WTC11 (cell line): ENCODE data around the gene VEZT.
"Not testable (repeated sequence)": the region's sequence is repeated elsewhere in the genome, so short reads cannot be mapped to it uniquely, and the experiment has no call there.

ENCODE experiments used
- GABPB1 ChIP-seq: sonication (generic); formaldehyde crosslinking; IDR thresholded peaks from 2 replicates; pipeline ENCODE4 v1.8.1; 2023; ENCODE audit warnings: mild to moderate bottlenecking, missing genetic modification reagents
- KAT7 ChIP-seq: sonication (generic); formaldehyde crosslinking; IDR thresholded peaks from 2 replicates; pipeline ENCODE4 v1.8.1; 2023; ENCODE audit warnings: missing genetic modification reagents, mild to moderate bottlenecking, borderline replicate concordance
- NR2C2 ChIP-seq: sonication (generic); formaldehyde crosslinking; IDR thresholded peaks from 2 replicates; pipeline ENCODE4 v1.8.0; 2022; ENCODE audit warnings: mild to moderate bottlenecking, missing genetic modification reagents
- TF ChIP-seq, protein P1 (sequence below): fragments of 200-600 bp; IDR thresholded peaks from 2 replicates; pipeline ENCODE4 v1.8.0; 2022; ENCODE audit warnings: antibody characterized with exemption
- TF ChIP-seq, protein P2 (sequence below): sonication (generic); formaldehyde crosslinking; IDR thresholded peaks from 2 replicates; pipeline ENCODE4 v1.8.0; 2023; ENCODE audit warnings: missing genetic modification reagents, mild to moderate bottlenecking, borderline replicate concordance
- TF ChIP-seq, protein P3 (sequence below): sonication (generic); formaldehyde crosslinking; IDR thresholded peaks from 2 replicates; pipeline ENCODE4 v1.8.1; 2022; ENCODE audit warnings: mild to moderate bottlenecking, missing genetic modification reagents, moderate library complexity, borderline replicate concordance
- TF ChIP-seq, protein P4 (sequence below): sonication (generic); formaldehyde crosslinking; IDR thresholded peaks from 2 replicates; pipeline ENCODE4 v1.8.0; 2022; ENCODE audit warnings: mild to moderate bottlenecking, missing genetic modification reagents
- TF ChIP-seq, protein P5 (sequence below): sonication (generic); formaldehyde crosslinking; IDR thresholded peaks from 2 replicates; pipeline ENCODE4 v1.8.0; 2022; ENCODE audit warnings: mild to moderate bottlenecking, missing genetic modification reagents
- TF ChIP-seq, protein P6 (sequence below): sonication (generic); formaldehyde crosslinking; IDR thresholded peaks from 2 replicates; pipeline ENCODE4 v1.8.0; 2022; ENCODE audit warnings: mild to moderate bottlenecking, missing genetic modification reagents

DNA sequence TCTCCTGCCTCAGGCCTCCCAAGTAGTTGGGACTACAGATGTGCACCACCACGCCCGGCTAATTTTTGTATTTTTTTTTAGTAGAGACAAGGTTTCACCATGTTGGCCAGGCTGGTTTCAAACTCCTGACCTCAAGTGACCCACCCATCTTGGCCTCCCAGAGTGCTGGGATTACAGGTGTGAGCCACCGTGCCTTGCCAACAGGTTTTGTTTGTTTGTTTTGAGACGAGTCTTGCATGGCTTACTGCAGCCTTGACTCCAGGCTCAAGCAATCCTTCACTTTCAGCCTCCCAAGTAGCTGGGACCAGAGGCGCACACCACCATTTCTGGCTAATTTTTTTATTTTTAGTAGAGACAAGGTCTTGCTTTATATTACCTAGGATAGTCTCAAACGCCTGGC, 23.5 kb downstream of the VEZT start:
- TF ChIP-seq, protein P1, sequence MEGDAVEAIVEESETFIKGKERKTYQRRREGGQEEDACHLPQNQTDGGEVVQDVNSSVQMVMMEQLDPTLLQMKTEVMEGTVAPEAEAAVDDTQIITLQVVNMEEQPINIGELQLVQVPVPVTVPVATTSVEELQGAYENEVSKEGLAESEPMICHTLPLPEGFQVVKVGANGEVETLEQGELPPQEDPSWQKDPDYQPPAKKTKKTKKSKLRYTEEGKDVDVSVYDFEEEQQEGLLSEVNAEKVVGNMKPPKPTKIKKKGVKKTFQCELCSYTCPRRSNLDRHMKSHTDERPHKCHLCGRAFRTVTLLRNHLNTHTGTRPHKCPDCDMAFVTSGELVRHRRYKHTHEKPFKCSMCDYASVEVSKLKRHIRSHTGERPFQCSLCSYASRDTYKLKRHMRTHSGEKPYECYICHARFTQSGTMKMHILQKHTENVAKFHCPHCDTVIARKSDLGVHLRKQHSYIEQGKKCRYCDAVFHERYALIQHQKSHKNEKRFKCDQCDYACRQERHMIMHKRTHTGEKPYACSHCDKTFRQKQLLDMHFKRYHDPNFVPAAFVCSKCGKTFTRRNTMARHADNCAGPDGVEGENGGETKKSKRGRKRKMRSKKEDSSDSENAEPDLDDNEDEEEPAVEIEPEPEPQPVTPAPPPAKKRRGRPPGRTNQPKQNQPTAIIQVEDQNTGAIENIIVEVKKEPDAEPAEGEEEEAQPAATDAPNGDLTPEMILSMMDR, result not testable (repeated sequence)
- TF ChIP-seq, protein P2, sequence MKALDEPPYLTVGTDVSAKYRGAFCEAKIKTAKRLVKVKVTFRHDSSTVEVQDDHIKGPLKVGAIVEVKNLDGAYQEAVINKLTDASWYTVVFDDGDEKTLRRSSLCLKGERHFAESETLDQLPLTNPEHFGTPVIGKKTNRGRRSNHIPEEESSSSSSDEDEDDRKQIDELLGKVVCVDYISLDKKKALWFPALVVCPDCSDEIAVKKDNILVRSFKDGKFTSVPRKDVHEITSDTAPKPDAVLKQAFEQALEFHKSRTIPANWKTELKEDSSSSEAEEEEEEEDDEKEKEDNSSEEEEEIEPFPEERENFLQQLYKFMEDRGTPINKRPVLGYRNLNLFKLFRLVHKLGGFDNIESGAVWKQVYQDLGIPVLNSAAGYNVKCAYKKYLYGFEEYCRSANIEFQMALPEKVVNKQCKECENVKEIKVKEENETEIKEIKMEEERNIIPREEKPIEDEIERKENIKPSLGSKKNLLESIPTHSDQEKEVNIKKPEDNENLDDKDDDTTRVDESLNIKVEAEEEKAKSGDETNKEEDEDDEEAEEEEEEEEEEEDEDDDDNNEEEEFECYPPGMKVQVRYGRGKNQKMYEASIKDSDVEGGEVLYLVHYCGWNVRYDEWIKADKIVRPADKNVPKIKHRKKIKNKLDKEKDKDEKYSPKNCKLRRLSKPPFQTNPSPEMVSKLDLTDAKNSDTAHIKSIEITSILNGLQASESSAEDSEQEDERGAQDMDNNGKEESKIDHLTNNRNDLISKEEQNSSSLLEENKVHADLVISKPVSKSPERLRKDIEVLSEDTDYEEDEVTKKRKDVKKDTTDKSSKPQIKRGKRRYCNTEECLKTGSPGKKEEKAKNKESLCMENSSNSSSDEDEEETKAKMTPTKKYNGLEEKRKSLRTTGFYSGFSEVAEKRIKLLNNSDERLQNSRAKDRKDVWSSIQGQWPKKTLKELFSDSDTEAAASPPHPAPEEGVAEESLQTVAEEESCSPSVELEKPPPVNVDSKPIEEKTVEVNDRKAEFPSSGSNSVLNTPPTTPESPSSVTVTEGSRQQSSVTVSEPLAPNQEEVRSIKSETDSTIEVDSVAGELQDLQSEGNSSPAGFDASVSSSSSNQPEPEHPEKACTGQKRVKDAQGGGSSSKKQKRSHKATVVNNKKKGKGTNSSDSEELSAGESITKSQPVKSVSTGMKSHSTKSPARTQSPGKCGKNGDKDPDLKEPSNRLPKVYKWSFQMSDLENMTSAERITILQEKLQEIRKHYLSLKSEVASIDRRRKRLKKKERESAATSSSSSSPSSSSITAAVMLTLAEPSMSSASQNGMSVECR, result not testable (repeated sequence)
- TF ChIP-seq, protein P3, sequence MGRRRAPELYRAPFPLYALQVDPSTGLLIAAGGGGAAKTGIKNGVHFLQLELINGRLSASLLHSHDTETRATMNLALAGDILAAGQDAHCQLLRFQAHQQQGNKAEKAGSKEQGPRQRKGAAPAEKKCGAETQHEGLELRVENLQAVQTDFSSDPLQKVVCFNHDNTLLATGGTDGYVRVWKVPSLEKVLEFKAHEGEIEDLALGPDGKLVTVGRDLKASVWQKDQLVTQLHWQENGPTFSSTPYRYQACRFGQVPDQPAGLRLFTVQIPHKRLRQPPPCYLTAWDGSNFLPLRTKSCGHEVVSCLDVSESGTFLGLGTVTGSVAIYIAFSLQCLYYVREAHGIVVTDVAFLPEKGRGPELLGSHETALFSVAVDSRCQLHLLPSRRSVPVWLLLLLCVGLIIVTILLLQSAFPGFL (CRISPR knock-in tag), result not testable (repeated sequence)
- TF ChIP-seq, protein P4, sequence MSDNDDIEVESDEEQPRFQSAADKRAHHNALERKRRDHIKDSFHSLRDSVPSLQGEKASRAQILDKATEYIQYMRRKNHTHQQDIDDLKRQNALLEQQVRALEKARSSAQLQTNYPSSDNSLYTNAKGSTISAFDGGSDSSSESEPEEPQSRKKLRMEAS (CRISPR knock-in tag), result not testable (repeated sequence)
- not testable (repeated sequence) for TF ChIP-seq GABPB1 (CRISPR knock-in tag); NR2C2 (CRISPR knock-in tag); KAT7
- TF ChIP-seq, protein P5, sequence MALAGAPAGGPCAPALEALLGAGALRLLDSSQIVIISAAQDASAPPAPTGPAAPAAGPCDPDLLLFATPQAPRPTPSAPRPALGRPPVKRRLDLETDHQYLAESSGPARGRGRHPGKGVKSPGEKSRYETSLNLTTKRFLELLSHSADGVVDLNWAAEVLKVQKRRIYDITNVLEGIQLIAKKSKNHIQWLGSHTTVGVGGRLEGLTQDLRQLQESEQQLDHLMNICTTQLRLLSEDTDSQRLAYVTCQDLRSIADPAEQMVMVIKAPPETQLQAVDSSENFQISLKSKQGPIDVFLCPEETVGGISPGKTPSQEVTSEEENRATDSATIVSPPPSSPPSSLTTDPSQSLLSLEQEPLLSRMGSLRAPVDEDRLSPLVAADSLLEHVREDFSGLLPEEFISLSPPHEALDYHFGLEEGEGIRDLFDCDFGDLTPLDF (CRISPR knock-in tag), result not testable (repeated sequence)
- TF ChIP-seq, protein P6, sequence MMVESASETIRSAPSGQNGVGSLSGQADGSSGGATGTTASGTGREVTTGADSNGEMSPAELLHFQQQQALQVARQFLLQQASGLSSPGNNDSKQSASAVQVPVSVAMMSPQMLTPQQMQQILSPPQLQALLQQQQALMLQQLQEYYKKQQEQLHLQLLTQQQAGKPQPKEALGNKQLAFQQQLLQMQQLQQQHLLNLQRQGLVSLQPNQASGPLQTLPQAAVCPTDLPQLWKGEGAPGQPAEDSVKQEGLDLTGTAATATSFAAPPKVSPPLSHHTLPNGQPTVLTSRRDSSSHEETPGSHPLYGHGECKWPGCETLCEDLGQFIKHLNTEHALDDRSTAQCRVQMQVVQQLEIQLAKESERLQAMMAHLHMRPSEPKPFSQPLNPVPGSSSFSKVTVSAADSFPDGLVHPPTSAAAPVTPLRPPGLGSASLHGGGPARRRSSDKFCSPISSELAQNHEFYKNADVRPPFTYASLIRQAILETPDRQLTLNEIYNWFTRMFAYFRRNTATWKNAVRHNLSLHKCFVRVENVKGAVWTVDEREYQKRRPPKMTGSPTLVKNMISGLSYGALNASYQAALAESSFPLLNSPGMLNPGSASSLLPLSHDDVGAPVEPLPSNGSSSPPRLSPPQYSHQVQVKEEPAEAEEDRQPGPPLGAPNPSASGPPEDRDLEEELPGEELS (CRISPR knock-in tag), result not testable (repeated sequence)
